CD14-positive monocyte (primary cell): ENCODE data around the gene SELL. TPM values are rescaled to one million over a fixed set of nuclear protein-coding genes. Genes with fewer than 3 reads are reported as not detected.

Source experiments
- DNase-seq, 3 donors: peaks; one replicate each; pipeline ENCODE4 v3.0.0-alpha.2; 2011 to 2022
- H2AFZ ChIP-seq: 2 replicates; pipeline ENCODE4 v1.6.0; 2012; ENCODE audit warnings: mild to moderate bottlenecking, low read depth, low read length, inconsistent platforms; ENCODE audit not compliant: insufficient read depth, poor library complexity, severe bottlenecking
- H3K27ac ChIP-seq, 2 donors: 1 replicate in 1 of 2; 2 replicates in 1 of 2; pipeline ENCODE4 v1.5.1; 2012 to 2013; ENCODE audit warnings: low read length in 2 of 2, control low read depth in 1 of 2, inconsistent platforms in 1 of 2, low read depth in 1 of 2, mild to moderate bottlenecking in 1 of 2
- H3K27me3 ChIP-seq, 2 donors: one replicate each; pipeline versions ENCODE4 v1.6.0 to v1.6.1; 2011 to 2013; ENCODE audit warnings: low read length in 2 of 2; ENCODE audit not compliant: control insufficient read depth in 2 of 2, insufficient read depth in 2 of 2
- H3K36me3 ChIP-seq, 2 donors: replicated peaks in 1 of 2; 1 replicate in 1 of 2; 2 replicates in 1 of 2; pipeline versions ENCODE4 v1.5.1 to v1.6.1; 2012 to 2013; ENCODE audit warnings: low read length in 2 of 2, control low read depth in 1 of 2, inconsistent platforms in 1 of 2, mild to moderate bottlenecking in 1 of 2; ENCODE audit not compliant: insufficient read depth in 2 of 2, control insufficient read depth in 1 of 2
- H3K4me1 ChIP-seq, 2 donors: 1 replicate in 1 of 2; 2 replicates in 1 of 2; pipeline versions ENCODE4 v1.5.1 to v1.6.1; 2012 to 2013; ENCODE audit warnings: low read length in 2 of 2, control low read depth in 1 of 2, inconsistent platforms in 1 of 2, mild to moderate bottlenecking in 1 of 2, moderate library complexity in 1 of 2; ENCODE audit not compliant: insufficient read depth in 2 of 2, control insufficient read depth in 1 of 2
- H3K4me2 ChIP-seq: replicated peaks from 2 replicates; pipeline ENCODE3; 2012; ENCODE audit warnings: low read length, moderate library complexity, mild to moderate bottlenecking; ENCODE audit not compliant: poor library complexity, severe bottlenecking; ENCODE audit errors: extremely low read depth
- H3K4me3 ChIP-seq, 3 experiments: fragments of 200-600 bp in 1 of 3; sonication (generic) in 1 of 3; replicated peaks in 1 of 3; 1 replicate in 2 of 3; 2 replicates in 1 of 3; pipeline ENCODE4 v1.5.1; 2011 to 2013; ENCODE audit warnings: low read length in 3 of 3, mild to moderate bottlenecking in 3 of 3, control low read depth in 2 of 3, low read depth in 2 of 3, inconsistent platforms in 1 of 3, moderate library complexity in 1 of 3
- H3K79me2 ChIP-seq: 2 replicates; pipeline ENCODE4 v1.6.0; 2012; ENCODE audit warnings: mild to moderate bottlenecking, control low read depth, inconsistent platforms, low read length, moderate library complexity; ENCODE audit not compliant: insufficient read depth
- H3K9ac ChIP-seq: 2 replicates; pipeline ENCODE4 v1.6.0; 2017; ENCODE audit warnings: low read length, mild to moderate bottlenecking; ENCODE audit not compliant: insufficient read depth, poor library complexity, severe bottlenecking
- H3K9me3 ChIP-seq, 2 donors: replicated peaks in 1 of 2; 1 replicate in 1 of 2; 2 replicates in 1 of 2; pipeline versions ENCODE4 v1.5.1 to v1.6.1; 2012 to 2013; ENCODE audit warnings: low read length in 2 of 2, control low read depth in 1 of 2; ENCODE audit not compliant: control insufficient read depth in 1 of 2, insufficient read depth in 1 of 2
- H4K20me1 ChIP-seq: 2 replicates; pipeline ENCODE4 v1.6.0; 2012; ENCODE audit warnings: mild to moderate bottlenecking, low read length, control low read depth, moderate library complexity; ENCODE audit not compliant: insufficient read depth
- H3K27ac Mint-ChIP-seq, 7 donors: one replicate each; pipeline ENCODE4 v1.8.0; 2020; ENCODE audit warnings: mild to moderate bottlenecking in 7 of 7, mixed read lengths in 7 of 7, moderate library complexity in 6 of 7, inconsistent platforms in 2 of 7
- H3K27me3 Mint-ChIP-seq, 3 donors: one replicate each; pipeline ENCODE4 v1.8.0; 2021 to 2022; ENCODE audit warnings: low read depth in 3 of 3, mild to moderate bottlenecking in 3 of 3, mixed read lengths in 3 of 3, moderate library complexity in 3 of 3, inconsistent platforms in 1 of 3
- H3K36me3 Mint-ChIP-seq, 2 donors: one replicate each; pipeline ENCODE4 v1.8.0; 2020; ENCODE audit warnings: mixed read lengths in 2 of 2, inconsistent platforms in 1 of 2, mild to moderate bottlenecking in 1 of 2
- H3K4me1 Mint-ChIP-seq: one replicate; pipeline ENCODE4 v1.8.0; 2020; ENCODE audit warnings: mild to moderate bottlenecking, mixed read lengths
- H3K4me3 Mint-ChIP-seq, 2 donors: one replicate each; pipeline ENCODE4 v1.8.0; 2020; ENCODE audit warnings: mild to moderate bottlenecking in 2 of 2, mixed read lengths in 2 of 2, moderate library complexity in 1 of 2
- H3K9me3 Mint-ChIP-seq, 7 donors: one replicate each; pipeline ENCODE4 v1.8.0; 2020 to 2022; ENCODE audit warnings: mixed read lengths in 7 of 7, mild to moderate bottlenecking in 6 of 7, moderate library complexity in 6 of 7, inconsistent platforms in 2 of 7
- WGBS: methylation state at CpG from one replicate; pipeline ENCODE4 v1.1.5; 2013; ENCODE audit warnings: missing lambda C conversion rate; ENCODE audit not compliant: insufficient coverage; 5-methylcytosine and 5-hydroxymethylcytosine counted together
- intact Hi-C, 2 donors: fragments of 100-400 bp; cut with micrococcal nuclease; formaldehyde crosslinking; loops; one replicate each; pipeline versions ENCODE4 v1.15.0 to v1.15.1; 2023
- polyA plus RNA-seq, 3 donors: library from polyadenylated mRNA; depleted of rRNA in 1 of 3; unstranded in 2 of 3; stranded (reverse) in 1 of 3; fragments of 300-500 nt in 2 of 3; fragments of >200 nt in 1 of 3; fragmentation: Illumina TruSeq in 2 of 3; gene quantifications; 1 replicate in 2 of 3; 2 replicates in 1 of 3; pipeline ENCODE4 v1.2.3, GENCODE V29; 2012 to 2021
- TF ChIP-seq, protein P1 (sequence below): fragments of 200-600 bp; IDR thresholded peaks from one replicate; pipeline ENCODE4 v1.8.0; 2022; ENCODE audit warnings: antibody characterized with exemption, mild to moderate bottlenecking

Gene SELL
- polyA plus RNA-seq, 3 donors = 153 to 1,885 (median 1,118) TPM

DNA sequence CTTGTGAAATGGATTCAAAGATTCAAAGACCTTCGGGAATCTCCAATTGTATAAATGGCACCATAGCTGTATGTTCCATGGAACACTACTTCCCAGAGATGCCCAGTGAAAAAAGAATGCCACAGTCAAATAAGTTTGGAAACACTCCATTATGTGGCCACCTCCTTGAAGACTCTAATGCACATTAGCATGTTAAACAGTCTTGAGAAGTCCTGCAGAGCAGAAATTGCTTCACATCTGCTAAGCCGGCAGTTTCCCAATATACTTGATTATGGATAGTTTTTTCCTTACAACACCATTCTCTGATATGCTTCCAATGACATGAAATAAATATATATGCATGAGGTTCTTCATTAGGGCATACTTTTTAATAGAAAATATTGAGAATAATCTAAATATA lies 35.1 kb upstream of the SELL start:
- Histone ChIP-seq H4K20me1 (no peaks in the 10 kb centered on the region), H3K79me2 (no peaks in the 10 kb centered on the region), H3K27me3 (no peaks in the 10 kb centered on the region), H3K9ac (no peak overlapping the region), H3K4me3 (no peak overlapping the region), H3K4me2 (no peak overlapping the region), H3K36me3 (no peaks in the 10 kb centered on the region), H3K4me1 (no peaks in the 10 kb centered on the region), H2AFZ (no peak overlapping the region), H3K27ac (no peak overlapping the region), H3K9me3 (no peaks in the 10 kb centered on the region)
- Mint-ChIP-seq H3K36me3 (no peaks in the 10 kb centered on the region), H3K9me3 (peaks cover 0 to 6% (median 0%) of the 10 kb centered on the region in 7 donors), H3K27me3 (peaks cover 0 to 3% (median 2%) of the 10 kb centered on the region in 3 donors), H3K27ac (no peak overlapping the region), H3K4me3 (no peak overlapping the region), H3K4me1 (no peaks in the 10 kb centered on the region)
- TF ChIP-seq, protein P1, sequence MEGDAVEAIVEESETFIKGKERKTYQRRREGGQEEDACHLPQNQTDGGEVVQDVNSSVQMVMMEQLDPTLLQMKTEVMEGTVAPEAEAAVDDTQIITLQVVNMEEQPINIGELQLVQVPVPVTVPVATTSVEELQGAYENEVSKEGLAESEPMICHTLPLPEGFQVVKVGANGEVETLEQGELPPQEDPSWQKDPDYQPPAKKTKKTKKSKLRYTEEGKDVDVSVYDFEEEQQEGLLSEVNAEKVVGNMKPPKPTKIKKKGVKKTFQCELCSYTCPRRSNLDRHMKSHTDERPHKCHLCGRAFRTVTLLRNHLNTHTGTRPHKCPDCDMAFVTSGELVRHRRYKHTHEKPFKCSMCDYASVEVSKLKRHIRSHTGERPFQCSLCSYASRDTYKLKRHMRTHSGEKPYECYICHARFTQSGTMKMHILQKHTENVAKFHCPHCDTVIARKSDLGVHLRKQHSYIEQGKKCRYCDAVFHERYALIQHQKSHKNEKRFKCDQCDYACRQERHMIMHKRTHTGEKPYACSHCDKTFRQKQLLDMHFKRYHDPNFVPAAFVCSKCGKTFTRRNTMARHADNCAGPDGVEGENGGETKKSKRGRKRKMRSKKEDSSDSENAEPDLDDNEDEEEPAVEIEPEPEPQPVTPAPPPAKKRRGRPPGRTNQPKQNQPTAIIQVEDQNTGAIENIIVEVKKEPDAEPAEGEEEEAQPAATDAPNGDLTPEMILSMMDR = no peak
- WGBS = 100% methylated on average over 1 of the region's 2 CpGs
- DNase-seq = no peak
- intact Hi-C loops = no loop called here

DNA sequence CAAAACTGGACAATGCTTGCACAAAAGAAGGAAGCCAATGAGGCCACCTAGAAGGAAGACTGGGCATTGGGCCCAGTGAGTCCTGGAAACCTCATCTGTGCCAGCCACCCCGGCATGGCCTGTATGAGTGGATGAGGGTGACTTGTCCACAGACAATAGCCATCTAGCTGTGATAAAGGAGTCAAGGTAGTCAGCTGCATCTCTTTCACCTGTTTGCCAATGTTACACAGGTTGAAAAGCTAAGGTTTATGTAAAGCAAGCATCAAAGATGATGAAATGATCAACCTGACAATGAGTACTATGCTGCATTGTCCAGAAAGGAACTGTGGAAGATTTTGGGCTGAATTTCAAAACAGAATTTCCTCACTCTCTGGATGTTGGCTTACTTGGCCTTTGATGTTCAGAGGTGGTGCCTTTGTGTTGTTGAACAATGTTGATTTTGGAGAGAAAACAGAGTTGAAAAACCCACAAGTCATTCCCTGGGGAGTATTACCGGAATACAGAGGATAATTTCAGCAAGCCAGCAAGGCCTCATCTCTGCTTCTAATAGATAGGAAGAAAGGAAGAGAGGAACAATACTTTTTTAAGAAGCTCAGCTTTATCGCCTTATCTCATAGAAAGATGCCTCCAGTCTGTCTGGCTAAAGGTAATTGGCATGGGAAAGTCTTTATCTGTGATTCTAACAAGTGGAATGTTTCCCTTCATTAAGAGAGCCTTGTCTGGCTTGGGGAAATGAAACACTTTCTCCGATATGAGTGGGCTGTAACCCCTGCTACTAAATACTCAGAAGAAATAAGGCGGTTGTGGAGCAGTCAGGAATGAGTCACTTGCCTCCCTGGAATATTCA lies 33.8 kb upstream of the SELL start:
- H3K27ac ChIP-seq = no peak overlapping the region
- H3K27ac Mint-ChIP-seq = no peak overlapping the region
- no peaks in the 10 kb centered on the region for H3K4me1 Mint-ChIP-seq
- TF ChIP-seq, protein P1 = no peak
- H3K9me3 ChIP-seq = no peaks in the 10 kb centered on the region
- H3K79me2 ChIP-seq = no peaks in the 10 kb centered on the region
- no peak overlapping the region for H2AFZ ChIP-seq
- intact Hi-C loops = no loop called here
- no peak for DNase-seq
- H3K9ac ChIP-seq = no peak overlapping the region
- no peak overlapping the region for H3K4me3 Mint-ChIP-seq
- no peak overlapping the region for H3K4me2 ChIP-seq
- H3K9me3 Mint-ChIP-seq = peaks cover 0 to 6% (median 0%) of the 10 kb centered on the region in 7 donors
- no peaks in the 10 kb centered on the region for H3K4me1 ChIP-seq
- H3K36me3 Mint-ChIP-seq = no peaks in the 10 kb centered on the region
- H3K4me3 ChIP-seq = no peak overlapping the region
- no peaks in the 10 kb centered on the region for H3K36me3 ChIP-seq
- no peaks in the 10 kb centered on the region for H3K27me3 ChIP-seq
- H3K27me3 Mint-ChIP-seq = peaks cover 2 to 3% (median 3%) of the 10 kb centered on the region in 3 donors
- WGBS = 89% methylated on average over 3 of the region's 5 CpGs
- no peaks in the 10 kb centered on the region for H4K20me1 ChIP-seq
